ENCODE results near the gene TINAGL1. TPM values are rescaled to one million over a fixed set of nuclear protein-coding genes. Genes with fewer than 3 reads are reported as not detected.
A peak's percentile ranks its signal among the peaks of the same experiment; 100 is the strongest.

Gene TINAGL1
- total and polyA plus RNA-seq, 2 of the 13 experiments (the other 11 are each of a cell fraction or from before 2014, with no cell fraction given) = 24.7 to 76.8 TPM

- TF ChIP-seq KDM5A (IDR thresholded peaks at IDR 0.05; ENCODE audit: borderline replicate concordance, low read length) (no peak), KDM4B (CRISPR knock-in tag; IDR thresholded peaks at IDR 0.05) (0 out of 2 replicates have a peak, but pooled peaks have one; percentile 70), BCL3 (CRISPR knock-in tag; IDR thresholded peaks at IDR 0.05) (no peak), ZIK1 (CRISPR knock-in tag; IDR thresholded peaks at IDR 0.05; ENCODE audit: borderline replicate concordance, low read depth) (no peak), ZKSCAN1 (IDR thresholded peaks at IDR 0.05; ENCODE audit: low read length) (no peak), CEBPZ (IDR thresholded peaks at IDR 0.05; ENCODE audit: low read length) (no peak), HNF1A (IDR thresholded peaks at IDR 0.05; ENCODE audit: low read depth) (no peak), HNF1A (CRISPR knock-in tag; IDR thresholded peaks at IDR 0.05; ENCODE audit: borderline replicate concordance) (no peak), CBX1 (IDR thresholded peaks at IDR 0.05; ENCODE audit: low read depth) (no peak), ZBTB43 (CRISPR knock-in tag; conservative IDR thresholded peaks at IDR 0.05) (no peak), ZNF574 (CRISPR knock-in tag; IDR thresholded peaks at IDR 0.05) (no peak)
Observed at GRCh38 chr1:31572323-31573104, 3.8 kb upstream of the TINAGL1 start (continued).

Data from HepG2 (cell line).